A204.1 (cell line): Measurements from ENCODE around the gene WDR5.

Experiments
- FAIRE-seq: peaks from 2 replicates; lab custom pipeline; 2012; peaks lifted over from hg19 to GRCh38; lab: Jason Lieb, UNC

WDR5 gene

GRCh38 chr9:134174526-134175290 lies 38.8 kb downstream of the WDR5 start:
- no peak for FAIRE-seq

DNA sequence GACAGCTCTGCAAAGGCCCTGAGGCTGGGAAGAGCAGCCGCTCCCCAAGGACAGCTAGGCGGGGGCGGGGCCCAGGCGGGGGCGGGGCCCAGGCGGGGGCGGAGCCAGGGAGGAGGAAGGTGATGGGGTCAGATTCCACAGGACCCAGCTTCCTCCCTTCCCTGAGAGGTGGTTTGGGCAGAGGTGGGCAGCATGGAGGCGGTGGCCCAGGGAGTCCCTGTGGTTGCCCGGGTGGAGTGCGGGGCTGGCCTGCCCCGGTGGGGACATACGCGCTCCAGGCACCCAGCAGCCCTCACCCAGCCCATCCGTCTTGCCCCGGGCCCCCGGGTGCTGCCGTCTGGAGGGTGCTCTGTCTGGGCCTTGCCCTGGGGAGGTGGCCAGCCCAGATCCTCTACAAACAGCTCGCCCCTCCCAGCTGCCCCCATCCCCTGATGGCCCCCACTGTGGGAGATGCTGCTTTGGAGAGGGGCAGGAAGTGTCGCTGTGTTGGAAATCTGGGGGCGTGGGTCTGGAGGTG lies 39.5 kb downstream of the WDR5 start:
- no peak for FAIRE-seq

DNA sequence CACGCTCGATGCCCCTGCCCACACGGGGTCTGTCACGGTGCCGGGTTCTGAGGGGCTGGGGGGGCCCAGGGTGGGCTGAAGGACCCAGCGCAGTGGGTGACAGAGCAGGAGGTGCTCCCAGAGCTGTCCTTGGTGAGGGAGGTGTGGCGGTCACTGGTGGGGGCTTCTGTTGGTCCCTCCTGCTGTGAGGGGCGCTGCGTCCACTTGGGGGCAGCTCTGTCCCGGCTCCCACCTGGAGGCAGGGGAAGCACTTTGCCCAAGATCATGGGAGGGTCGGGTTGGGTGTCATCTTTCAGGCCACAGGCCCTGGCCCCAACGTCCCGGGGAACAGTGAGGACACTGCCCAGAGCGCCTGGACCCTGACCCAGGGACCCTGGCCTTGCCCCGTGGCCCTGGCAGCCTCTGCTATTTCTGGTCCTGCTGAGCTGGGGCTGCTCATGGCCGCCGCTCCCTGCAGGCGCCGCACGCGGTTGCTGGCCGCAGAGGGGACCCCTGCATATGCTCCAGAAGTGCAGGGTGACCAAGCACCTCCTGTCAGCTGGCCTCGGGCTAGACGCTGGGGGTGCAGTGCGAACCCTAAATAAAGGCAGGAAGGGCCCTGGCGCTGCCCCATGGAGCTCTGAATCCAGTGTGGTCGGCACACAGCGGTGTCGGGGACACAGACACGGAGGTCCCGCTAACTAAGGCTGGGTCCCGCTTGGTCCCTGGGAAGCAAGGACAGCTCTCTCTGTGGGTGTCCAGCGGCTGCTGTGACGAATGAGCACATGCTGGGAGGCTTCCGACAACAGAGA lies 40.1 kb downstream of the WDR5 start:
- FAIRE-seq, result no peak

DNA sequence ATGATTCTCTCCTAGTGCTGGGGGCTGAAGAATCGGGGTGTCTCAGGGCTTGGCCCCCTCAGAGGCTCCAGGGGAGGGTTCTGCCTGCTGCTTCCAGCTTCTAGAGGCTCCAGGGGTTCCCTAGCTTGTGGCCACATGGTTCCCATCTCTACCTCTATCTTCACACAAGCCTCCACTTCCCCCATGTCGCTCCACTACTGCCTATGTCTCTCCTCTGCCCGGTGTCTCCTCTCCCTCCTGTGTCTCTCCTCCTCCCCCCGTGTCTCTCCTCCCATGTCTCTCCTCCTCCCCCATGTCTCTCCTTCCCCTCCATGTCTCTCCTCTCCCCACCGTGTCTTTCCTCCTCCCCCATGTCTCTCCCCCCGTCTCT lies 40.7 kb downstream of the WDR5 start:
- FAIRE-seq, result no peak

- no peak for FAIRE-seq
Measured at GRCh38 chr9:134177186-134177585, 41.3 kb downstream of the WDR5 start.

DNA sequence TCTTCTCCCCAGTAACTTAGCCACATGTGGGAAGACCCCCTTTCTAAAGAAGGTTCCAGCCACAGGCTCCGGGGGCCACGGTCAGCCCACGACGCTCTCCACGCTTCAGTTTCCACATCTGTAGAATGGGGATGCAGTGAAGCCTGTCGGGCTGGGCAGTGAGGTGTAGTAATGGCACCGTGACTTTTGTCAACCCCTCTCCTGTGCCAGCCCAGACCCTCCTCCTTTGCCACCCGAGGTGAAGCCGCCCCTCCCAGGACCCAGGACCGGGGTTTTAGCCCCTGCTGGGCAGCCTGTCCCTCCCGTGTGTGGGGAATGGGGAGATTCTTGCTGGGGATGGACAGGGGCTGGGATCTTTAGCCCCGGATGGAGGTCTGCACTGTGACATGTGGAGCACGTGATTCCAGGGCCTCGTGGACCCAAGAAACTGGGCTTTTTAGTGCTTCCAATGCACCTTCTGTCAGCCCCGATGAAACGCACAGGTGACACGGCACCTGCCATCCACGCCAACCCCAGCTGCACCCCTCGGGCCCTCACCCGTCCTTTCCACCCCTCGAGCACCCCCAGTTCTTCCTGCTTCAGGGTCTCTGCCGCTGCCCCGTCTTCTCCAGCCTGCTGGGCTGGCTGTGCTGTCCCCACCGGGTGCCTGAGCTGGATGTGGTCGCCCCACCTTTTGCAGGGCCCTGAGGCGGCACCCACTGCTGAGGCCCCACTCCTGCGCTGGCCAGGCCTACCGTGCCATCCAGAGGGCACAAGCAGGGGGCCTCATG lies 41.9 kb downstream of the WDR5 start:
- no peak for FAIRE-seq

DNA sequence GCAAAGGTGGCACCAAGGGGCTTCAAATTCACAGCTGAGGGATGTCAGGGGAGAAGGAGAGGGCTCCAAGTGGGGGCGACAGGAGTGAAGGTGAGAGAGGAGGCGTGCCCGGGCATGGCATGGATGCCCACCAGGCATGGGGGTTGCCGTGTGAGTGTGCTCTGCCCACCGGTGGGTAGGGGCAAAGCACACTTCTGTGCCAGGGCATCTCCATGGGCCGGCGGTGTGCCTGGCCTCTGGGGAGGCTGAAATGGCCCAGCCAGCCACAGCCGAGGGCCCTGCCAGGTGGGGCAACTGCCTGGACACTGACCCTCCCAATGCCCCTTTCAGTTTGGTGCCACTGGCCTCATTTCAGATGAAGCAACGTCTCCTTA lies 42.5 kb downstream of the WDR5 start:
- FAIRE-seq, result no peak

GRCh38 chr9:134178768-134179551 lies 43.1 kb downstream of the WDR5 start:
- no peak for FAIRE-seq

GRCh38 chr9:134179595-134179917 lies 43.7 kb downstream of the WDR5 start:
- FAIRE-seq, result no peak

- FAIRE-seq, result no peak
Measured at GRCh38 chr9:134179918-134180785, 44.3 kb downstream of the WDR5 start.

DNA sequence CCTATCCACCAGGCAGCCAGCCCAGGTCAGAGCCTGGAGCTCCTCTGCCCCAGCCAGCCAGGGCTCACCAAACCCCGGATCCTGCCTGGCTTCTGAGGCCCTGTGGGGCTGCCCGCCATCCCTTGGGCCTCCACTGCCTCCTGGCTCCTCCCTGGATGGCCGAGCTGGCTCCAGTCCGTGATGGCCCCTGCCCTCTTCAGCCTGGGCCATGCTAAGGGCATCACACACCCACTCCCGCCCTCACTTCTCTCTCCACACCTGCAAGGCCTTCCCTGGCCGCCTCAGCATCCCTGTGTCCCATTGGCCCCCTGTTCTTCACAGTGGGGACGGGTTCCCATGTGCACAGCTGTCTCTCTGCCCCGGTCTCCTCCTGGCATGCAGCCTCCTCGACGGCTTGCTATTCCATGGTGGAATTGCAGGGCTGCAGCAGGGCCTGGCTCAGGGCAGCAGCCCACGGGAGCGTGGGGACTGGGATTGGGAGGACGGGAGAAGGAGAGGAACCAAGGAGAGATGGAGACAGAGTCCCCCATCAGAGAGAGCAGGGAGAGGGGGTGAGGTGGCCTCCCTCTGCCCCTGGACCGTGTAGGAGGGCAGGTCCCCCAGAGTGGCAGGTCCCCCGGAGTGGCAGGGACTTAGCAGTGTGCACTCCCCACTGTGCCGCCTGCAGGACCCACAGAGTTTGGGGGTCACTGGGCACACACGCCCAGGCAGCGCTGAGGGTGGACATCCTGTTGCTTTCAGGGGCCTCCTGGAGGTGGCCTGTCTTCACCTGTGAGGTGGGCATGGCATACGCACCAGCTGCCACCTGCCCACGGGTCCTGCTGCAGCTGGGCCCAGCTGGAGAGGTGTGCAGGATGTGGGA lies 45.1 kb downstream of the WDR5 start:
- no peak for FAIRE-seq

DNA sequence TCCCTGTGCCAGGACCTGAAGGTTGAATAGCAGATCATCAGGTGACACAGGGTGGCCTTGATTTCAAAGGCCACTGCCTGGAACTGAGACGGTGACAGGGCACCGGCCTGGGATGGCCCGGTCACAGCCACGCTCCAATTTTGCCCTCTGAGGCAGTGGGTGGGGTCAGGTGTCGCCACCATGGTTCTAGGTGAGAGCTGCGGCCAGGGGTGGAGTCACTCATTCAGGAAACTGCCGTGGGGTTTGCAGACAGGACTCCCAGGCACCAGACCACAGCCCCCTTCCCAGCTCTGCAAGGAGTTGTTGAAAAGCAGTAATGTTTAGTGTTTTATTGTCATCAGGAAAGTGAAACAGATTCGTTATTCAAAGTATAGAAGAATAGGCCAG lies 45.8 kb downstream of the WDR5 start:
- FAIRE-seq, result no peak

DNA sequence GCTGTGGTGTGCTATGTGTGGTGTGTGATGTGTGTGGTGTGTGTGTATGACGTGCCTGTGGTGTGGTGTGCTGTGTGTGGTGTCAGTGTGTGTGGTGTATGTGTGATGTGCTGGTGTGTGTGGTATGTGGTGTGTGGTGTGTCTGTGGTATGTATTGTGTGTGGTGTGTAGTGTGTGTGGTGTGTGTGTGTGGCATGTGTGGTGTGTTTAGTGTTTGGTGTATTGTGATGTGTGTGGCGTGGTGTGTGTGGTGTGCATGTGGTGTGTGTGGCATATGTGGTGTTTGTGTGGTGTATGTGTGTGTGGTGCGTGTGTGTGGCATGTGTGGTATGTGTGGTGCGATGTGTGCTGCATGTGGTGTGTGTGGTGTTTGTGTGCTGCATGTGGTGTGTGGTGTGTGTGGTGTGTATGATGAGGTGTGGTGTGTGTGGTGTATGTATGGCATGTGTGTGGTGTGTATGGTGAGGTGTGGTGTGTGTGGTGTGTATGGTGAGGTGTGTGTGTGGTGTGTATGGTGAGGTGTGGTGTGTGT lies 46.7 kb downstream of the WDR5 start:
- FAIRE-seq, result no peak

GRCh38 chr9:134185536-134186011 lies 49.7 kb downstream of the WDR5 start:
- no peak for FAIRE-seq

DNA sequence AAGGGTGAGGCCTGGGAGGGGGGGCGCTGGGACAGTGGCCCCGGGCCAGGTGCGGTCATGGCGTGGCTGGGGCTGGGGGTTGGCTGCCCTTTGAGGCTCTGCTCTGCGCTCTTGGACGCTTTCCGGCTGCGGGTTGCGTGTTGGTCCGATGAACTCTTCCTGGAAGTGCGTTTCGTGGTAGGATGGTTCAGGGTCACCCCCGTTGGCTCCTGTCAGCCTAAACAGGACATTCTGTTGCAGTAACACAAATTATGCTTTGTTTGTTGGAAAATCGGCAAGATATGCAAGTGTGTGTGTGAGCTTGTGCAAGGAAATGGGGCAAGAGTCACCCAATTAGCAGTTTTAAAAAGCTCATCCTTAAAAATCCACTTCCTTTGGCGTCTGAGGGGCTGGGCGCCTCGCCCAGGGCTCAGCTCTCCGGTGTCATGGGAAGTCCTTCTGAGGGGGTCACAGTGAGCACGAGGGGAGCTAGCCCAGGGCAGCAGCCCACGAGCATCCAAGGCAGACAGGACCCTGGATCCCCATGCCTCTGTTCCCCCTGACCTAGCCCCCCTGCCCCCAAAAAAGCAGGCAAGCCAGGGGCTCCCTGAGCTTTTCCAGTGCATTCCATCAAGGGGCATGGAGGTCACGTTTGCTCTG lies 50.7 kb downstream of the WDR5 start:
- no peak for FAIRE-seq

DNA sequence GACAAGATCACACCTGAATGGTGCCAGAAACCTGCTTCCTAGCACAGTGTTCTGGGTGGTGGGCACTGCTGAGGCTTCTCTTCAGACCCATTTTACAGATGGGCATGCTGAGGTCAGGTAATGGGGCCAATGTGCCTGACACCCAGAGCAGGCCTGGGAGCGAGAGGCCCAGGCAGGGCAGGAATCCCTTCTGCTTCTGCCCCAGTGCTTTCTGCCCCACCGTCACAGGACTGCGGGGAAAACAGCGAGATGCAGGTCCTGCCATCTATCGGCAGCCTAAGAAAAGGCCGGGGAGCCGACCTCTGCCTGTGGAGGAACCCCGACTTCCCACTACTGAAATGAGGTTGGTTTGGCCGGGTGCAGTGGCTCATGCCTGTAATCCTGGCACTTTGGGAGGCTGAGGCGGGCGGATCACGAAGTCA lies 51.2 kb downstream of the WDR5 start:
- FAIRE-seq, result no peak

DNA sequence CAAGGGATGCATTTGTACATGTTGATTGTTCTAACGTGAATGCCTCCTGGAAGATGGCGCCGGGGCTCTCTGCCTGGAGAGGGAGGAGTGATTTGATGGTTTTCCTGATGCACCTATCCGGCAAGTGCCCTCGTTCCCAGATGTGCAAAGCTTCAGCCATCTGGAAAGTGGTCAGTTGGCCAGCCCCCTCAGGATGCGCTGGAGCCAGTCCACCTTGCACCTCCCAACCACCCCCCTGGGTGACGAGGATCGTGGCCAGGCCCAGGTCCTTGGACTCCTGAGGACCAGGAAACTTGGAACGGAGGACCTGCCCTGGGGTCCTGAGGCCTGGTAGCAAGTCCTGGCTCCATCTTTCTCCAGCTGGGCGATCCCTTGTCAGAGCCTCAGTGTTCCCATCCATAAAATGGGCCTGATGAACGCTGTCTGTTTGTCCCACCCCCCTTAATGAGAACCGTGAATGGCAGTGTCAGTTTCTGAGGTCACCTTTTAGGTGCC lies 52.1 kb downstream of the WDR5 start:
- FAIRE-seq, result no peak

DNA sequence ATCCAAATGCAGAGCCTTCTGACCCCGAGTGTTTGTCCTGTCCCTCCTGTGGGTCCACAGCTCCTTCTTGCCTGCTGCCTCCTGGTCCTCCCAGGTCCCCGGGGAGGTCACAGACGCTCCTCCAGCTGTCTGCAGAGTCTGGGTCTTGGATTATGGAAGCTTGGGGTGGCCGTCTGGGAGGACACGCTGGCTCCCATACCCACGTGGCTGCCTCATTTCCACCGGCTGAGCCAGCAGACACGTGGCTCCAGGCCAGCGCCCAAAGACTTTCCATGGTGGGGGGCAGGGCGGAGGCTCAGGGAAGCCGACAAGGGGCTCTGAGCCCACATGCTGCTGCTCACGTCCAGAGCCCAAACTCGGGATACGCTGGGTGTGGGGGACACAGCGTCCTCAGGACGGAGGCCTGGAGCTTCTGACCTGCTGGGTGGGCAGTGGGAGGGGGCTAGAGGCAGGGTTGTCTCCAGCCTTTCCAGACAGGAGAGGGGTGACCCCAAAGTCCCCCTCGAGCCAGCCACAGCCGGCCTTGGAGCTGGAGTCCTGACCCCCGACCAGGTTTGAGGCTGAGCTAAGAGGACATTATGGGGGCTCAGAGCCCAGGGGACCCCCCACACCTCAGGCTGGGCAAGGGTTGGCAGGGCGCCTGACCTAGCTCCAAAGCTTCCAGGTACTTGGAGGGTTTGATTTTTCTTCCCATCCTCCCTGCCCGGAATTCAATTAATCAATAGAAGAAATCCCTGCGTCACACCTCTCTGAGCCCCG lies 52.7 kb downstream of the WDR5 start:
- no peak for FAIRE-seq

GRCh38 chr9:134189145-134189469 lies 53.2 kb downstream of the WDR5 start:
- FAIRE-seq, result no peak
